OCI-LY1 (cell line): ENCODE measurements around the gene CASQ1.

Experiments used
- H2AFZ ChIP-seq: fragments of 200-600 bp; sonication (generic), shearing (Covaris generic); 2 replicates; pipeline ENCODE4 v1.6.0; 2014; ENCODE audit warnings: antibody characterized with exemption, mild to moderate bottlenecking, low read length
- H3F3A ChIP-seq: fragments of 200-600 bp; sonication (generic), shearing (Covaris generic); 2 replicates; pipeline ENCODE4 v1.6.0; 2014; ENCODE audit warnings: mild to moderate bottlenecking, antibody characterized with exemption, low read length, moderate library complexity; ENCODE audit not compliant: insufficient read depth
- H3K27ac ChIP-seq: fragments of 200-600 bp; sonication (generic); 2 replicates; pipeline ENCODE4 v1.5.1; 2014; ENCODE audit warnings: low read length, mixed run types, mild to moderate bottlenecking, low read depth; ENCODE audit not compliant: poor library complexity, severe bottlenecking
- H3K27me3 ChIP-seq: fragments of 200-600 bp; sonication (generic); 2 replicates; pipeline ENCODE4 v1.6.0; 2014; ENCODE audit warnings: antibody characterized with exemption, mild to moderate bottlenecking, low read length, moderate library complexity; ENCODE audit not compliant: insufficient read depth
- H3K36me3 ChIP-seq: fragments of 200-600 bp; sonication (generic); 2 replicates; pipeline ENCODE4 v1.6.1; 2014; ENCODE audit warnings: mild to moderate bottlenecking, antibody characterized with exemption, low read length, moderate library complexity, mixed read lengths; ENCODE audit not compliant: insufficient read depth
- H3K4me1 ChIP-seq: fragments of 200-600 bp; sonication (generic); 2 replicates; pipeline ENCODE4 v1.5.1; 2014; ENCODE audit warnings: mild to moderate bottlenecking, low read length, moderate library complexity; ENCODE audit not compliant: insufficient read depth, severe bottlenecking
- H3K4me2 ChIP-seq: fragments of 200-600 bp; sonication (generic), shearing (Covaris generic); 2 replicates; pipeline ENCODE4 v1.6.1; 2014; ENCODE audit warnings: low read length
- H3K4me3 ChIP-seq: fragments of 200-600 bp; sonication (generic); 2 replicates; pipeline ENCODE4 v1.5.1; 2014; ENCODE audit warnings: low read length, low read depth, mild to moderate bottlenecking, mixed read lengths; ENCODE audit not compliant: poor library complexity, severe bottlenecking
- H3K79me2 ChIP-seq: fragments of 200-600 bp; shearing (Covaris generic); 2 replicates; pipeline ENCODE4 v1.6.1; 2016; ENCODE audit warnings: mixed run types, low read length, mixed read lengths; ENCODE audit not compliant: insufficient read depth
- H3K9ac ChIP-seq: fragments of 200-600 bp; sonication (generic), shearing (Covaris generic); 2 replicates; pipeline ENCODE4 v1.6.1; 2014; ENCODE audit warnings: mild to moderate bottlenecking, low read length, mixed read lengths
- H3K9me2 ChIP-seq: fragments of 200-600 bp; sonication (generic), shearing (Covaris generic); 2 replicates; pipeline ENCODE4 v1.6.1; 2014; ENCODE audit warnings: low read depth, mild to moderate bottlenecking, low read length, mixed read lengths
- H3K9me3 ChIP-seq: fragments of 200-600 bp; shearing (Covaris generic); 2 replicates; pipeline ENCODE4 v1.6.1; 2014; ENCODE audit warnings: low read length, mixed read lengths
- H4K20me1 ChIP-seq: fragments of 200-600 bp; sonication (generic), shearing (Covaris generic); 2 replicates; pipeline ENCODE4 v1.6.0; 2016; ENCODE audit warnings: mild to moderate bottlenecking, low read length; ENCODE audit not compliant: insufficient read depth
- EZH2 ChIP-seq: fragments of 200-600 bp; sonication (generic), shearing (Covaris generic); IDR thresholded peaks from 2 replicates; pipeline ENCODE4 v1.8.0; 2017; ENCODE audit warnings: borderline replicate concordance, mixed run types, mild to moderate bottlenecking, antibody characterized with exemption, low read length, moderate library complexity, mixed read lengths
- TF ChIP-seq, protein P1 (sequence below): fragments of 200-600 bp; sonication (generic), shearing (Covaris generic); IDR thresholded peaks from 2 replicates; pipeline ENCODE4 v1.5.1; 2017; ENCODE audit warnings: mild to moderate bottlenecking, antibody characterized with exemption, low read length, moderate library complexity, mixed read lengths

CASQ1 gene

DNA sequence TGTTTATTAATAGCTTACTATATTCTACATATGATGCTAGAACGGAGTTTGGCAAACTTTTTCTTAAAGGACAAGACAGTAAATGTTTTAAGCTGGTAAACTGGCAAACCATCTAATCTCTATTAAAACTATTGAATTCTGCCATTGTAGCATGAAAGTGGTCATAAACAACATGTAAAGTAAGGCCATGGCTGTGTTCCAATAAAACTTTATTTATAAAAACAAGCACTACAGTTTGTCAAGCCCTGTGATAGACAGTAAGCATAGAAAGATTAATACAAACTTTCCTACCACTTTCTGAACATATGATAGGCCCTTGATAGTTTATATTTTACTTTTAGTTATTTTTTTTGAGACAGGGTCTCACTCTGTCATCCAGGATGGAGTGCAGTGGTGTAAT lies 37.2 kb downstream of the CASQ1 start:
- H4K20me1 ChIP-seq, result no peaks in the 10 kb centered on the region
- H3K36me3 ChIP-seq, result peaks cover 97% of the 10 kb centered on the region
- H3K9ac ChIP-seq, result no peak overlapping the region
- no peak overlapping the region for H3K4me2 ChIP-seq
- H3K27ac ChIP-seq, result no peak overlapping the region
- H3K4me1 ChIP-seq, result no peaks in the 10 kb centered on the region
- no peaks in the 10 kb centered on the region for H3K9me3 ChIP-seq
- no peak overlapping the region for H2AFZ ChIP-seq
- H3F3A ChIP-seq, result no peaks in the 10 kb centered on the region
- no peaks in the 10 kb centered on the region for H3K9me2 ChIP-seq
- H3K79me2 ChIP-seq, result no peaks in the 10 kb centered on the region
- TF ChIP-seq EZH2, result no peak
- TF ChIP-seq, protein P1, sequence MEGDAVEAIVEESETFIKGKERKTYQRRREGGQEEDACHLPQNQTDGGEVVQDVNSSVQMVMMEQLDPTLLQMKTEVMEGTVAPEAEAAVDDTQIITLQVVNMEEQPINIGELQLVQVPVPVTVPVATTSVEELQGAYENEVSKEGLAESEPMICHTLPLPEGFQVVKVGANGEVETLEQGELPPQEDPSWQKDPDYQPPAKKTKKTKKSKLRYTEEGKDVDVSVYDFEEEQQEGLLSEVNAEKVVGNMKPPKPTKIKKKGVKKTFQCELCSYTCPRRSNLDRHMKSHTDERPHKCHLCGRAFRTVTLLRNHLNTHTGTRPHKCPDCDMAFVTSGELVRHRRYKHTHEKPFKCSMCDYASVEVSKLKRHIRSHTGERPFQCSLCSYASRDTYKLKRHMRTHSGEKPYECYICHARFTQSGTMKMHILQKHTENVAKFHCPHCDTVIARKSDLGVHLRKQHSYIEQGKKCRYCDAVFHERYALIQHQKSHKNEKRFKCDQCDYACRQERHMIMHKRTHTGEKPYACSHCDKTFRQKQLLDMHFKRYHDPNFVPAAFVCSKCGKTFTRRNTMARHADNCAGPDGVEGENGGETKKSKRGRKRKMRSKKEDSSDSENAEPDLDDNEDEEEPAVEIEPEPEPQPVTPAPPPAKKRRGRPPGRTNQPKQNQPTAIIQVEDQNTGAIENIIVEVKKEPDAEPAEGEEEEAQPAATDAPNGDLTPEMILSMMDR, result no peak
- H3K4me3 ChIP-seq, result no peak overlapping the region
- no peaks in the 10 kb centered on the region for H3K27me3 ChIP-seq

DNA sequence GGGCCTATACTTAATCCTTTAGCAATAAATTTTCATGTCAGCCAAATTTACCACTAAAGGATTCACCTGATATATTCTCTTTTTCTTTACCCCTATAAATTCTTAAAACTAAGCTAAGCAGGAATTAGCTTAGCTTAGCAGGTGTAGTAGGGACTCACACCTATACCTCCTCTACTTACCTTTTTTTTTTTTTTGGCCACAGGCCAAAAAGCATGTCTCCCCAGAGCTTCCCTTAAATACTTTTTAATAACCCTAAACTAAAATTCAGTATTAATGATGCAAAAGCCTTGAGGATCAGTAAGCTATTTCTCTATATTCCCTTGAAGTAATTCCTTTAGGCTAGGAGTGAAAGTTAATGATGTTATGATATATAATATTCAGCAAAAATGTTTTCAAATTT lies 38.1 kb downstream of the CASQ1 start:
- no peak overlapping the region for H3K4me3 ChIP-seq
- no peaks in the 10 kb centered on the region for H3F3A ChIP-seq
- no peak overlapping the region for H3K27ac ChIP-seq
- H3K9ac ChIP-seq, result no peak overlapping the region
- H3K79me2 ChIP-seq, result no peaks in the 10 kb centered on the region
- no peaks in the 10 kb centered on the region for H3K9me2 ChIP-seq
- H3K27me3 ChIP-seq, result no peaks in the 10 kb centered on the region
- no peaks in the 10 kb centered on the region for H3K9me3 ChIP-seq
- H3K36me3 ChIP-seq, result peaks cover 97% of the 10 kb centered on the region
- no peak for TF ChIP-seq EZH2
- TF ChIP-seq, protein P1, result no peak
- H2AFZ ChIP-seq, result no peak overlapping the region
- H4K20me1 ChIP-seq, result no peaks in the 10 kb centered on the region
- no peak overlapping the region for H3K4me2 ChIP-seq
- H3K4me1 ChIP-seq, result no peaks in the 10 kb centered on the region

DNA sequence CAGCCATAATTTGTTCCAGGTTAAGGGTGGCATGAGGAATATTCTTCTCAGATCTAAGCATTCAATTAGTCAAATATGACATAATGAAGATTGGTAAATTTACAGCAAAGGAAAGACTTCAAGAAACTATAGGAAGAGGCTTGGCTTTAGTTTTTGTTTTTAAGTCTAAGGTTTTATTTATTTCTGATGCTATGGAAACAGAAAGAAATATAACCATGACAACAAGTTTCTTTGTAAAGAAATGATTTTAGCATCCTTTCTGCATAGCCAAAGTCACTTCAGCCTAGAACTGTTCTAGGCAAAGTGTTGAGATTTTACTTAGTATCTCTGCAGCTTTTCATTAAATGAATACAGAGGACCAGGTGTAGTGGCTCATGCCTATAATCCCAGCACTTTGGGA lies 42.5 kb downstream of the CASQ1 start:
- Histone ChIP-seq H3K27ac (no peak overlapping the region), H3K27me3 (no peaks in the 10 kb centered on the region), H3K9me2 (no peaks in the 10 kb centered on the region), H3K36me3 (peaks cover 95% of the 10 kb centered on the region), H3K9ac (no peak overlapping the region), H3K9me3 (no peaks in the 10 kb centered on the region), H3F3A (no peaks in the 10 kb centered on the region), H3K4me3 (no peak overlapping the region), H4K20me1 (no peaks in the 10 kb centered on the region), H3K79me2 (no peaks in the 10 kb centered on the region), H2AFZ (no peak overlapping the region), H3K4me2 (no peak overlapping the region), H3K4me1 (no peaks in the 10 kb centered on the region)
- TF ChIP-seq EZH2, result no peak
- TF ChIP-seq, protein P1, result no peak
